ENCODE results near the gene PPP1R26. TPM values are rescaled to one million over a fixed set of nuclear protein-coding genes. Genes with fewer than 3 reads are reported as not detected.

The PPP1R26 gene
- total and polyA plus RNA-seq, 2 of the 4 experiments (the other 2 are of a cell fraction), result 3.8 to 5.6 TPM

GRCh38 chr9:135525241-135526088, 45.9 kb downstream of the PPP1R26 start:
- H3K27me3 ChIP-seq (ENCODE audit: control insufficient read depth, insufficient read depth, low read length), result peaks cover 1% of the 10 kb centered on the region
- POLR2A ChIA-PET (ENCODE audit: unreplicated experiment), result no interaction called here
- no peak overlapping the region for H4K5ac ChIP-seq (ENCODE audit: low read depth, low read length)
- intact Hi-C loops (cut with micrococcal nuclease), result no loop called here
- in situ Hi-C loops (cut with MboI; ENCODE audit: low sequenced_read_pairs), result no loop called here
- DNase-seq, result no peak
- H2BK5ac ChIP-seq (ENCODE audit: low read depth, low read length, poor library complexity, severe bottlenecking), result no peak overlapping the region
- no peak overlapping the region for H3K4ac ChIP-seq (ENCODE audit: low read depth, low read length)
- CTCF ChIA-PET, result no interaction called here
- no peak overlapping the region for H2BK120ac ChIP-seq (ENCODE audit: low read depth, low read length)
- dilution Hi-C loops (cut with HindIII; ENCODE audit: low sequenced_read_pairs, unreplicated experiment), result no loop called here
- TF ChIP-seq NFE2L2 (IDR thresholded peaks at IDR 0.05; ENCODE audit: low read depth, low read length) (no peak), FOS (IDR thresholded peaks at IDR 0.05; ENCODE audit: low read depth, low read length) (no peak), MAFK (IDR thresholded peaks at IDR 0.05; ENCODE audit: low read depth, low read length) (no peak), CTCF (conservative IDR thresholded peaks at IDR 0.05; ENCODE audit: low read depth, low read length) (no peak), CHD1 (IDR thresholded peaks at IDR 0.05; ENCODE audit: low read depth, low read length) (no peak), SMC3 (IDR thresholded peaks at IDR 0.05; ENCODE audit: low read depth, low read length) (no peak), RCOR1 (IDR thresholded peaks at IDR 0.05; ENCODE audit: insufficient replicate concordance, low read length) (no peak), ELK1 (IDR thresholded peaks at IDR 0.05; ENCODE audit: borderline replicate concordance, low read depth, low read length) (no peak), BHLHE40 (IDR thresholded peaks at IDR 0.05; ENCODE audit: low read depth, low read length) (no peak), RAD21 (IDR thresholded peaks at IDR 0.05; ENCODE audit: low read length) (no peak)
- no peaks in the 10 kb centered on the region for H3K4me1 ChIP-seq (ENCODE audit: control insufficient read depth, insufficient read depth, low read length)
- no peaks in the 10 kb centered on the region for H3K36me3 ChIP-seq (ENCODE audit: control insufficient read depth, insufficient read depth, low read length)
- no peaks in the 10 kb centered on the region for H3K9me1 ChIP-seq (ENCODE audit: insufficient read depth, low read length)
- 54% methylated on average over 4 of the region's 31 CpGs; no CpG with 5 or more reads in 1 of the 2 experiments for WGBS, 2 experiments (ENCODE audit: extremely low coverage in 2 of 2, insufficient read length in 1 of 2)
- H4K91ac ChIP-seq (ENCODE audit: insufficient read depth, low read depth, low read length), result no peak overlapping the region
- no peak overlapping the region for H3K14ac ChIP-seq (replicated peaks; ENCODE audit: low read depth, low read length)
- H2BK15ac ChIP-seq (ENCODE audit: low read depth, low read length), result no peak overlapping the region
- no peak overlapping the region for H3K9ac ChIP-seq (ENCODE audit: low read depth, low read length)
- H2AK9ac ChIP-seq (replicated peaks; ENCODE audit: low read depth, low read length, poor library complexity), result no peak overlapping the region
- no peak overlapping the region for H2BK20ac ChIP-seq (ENCODE audit: low read depth, low read length)
- H2AK5ac ChIP-seq (ENCODE audit: low read depth, low read length), result no peak overlapping the region
- no peak for ATAC-seq (ENCODE audit: low read depth)
- H3K56ac ChIP-seq (ENCODE audit: extremely low read depth, insufficient read depth, low read length), result no peak overlapping the region
- H3K18ac ChIP-seq (ENCODE audit: low read depth, low read length), result no peak overlapping the region
- no peak overlapping the region for H3K4me2 ChIP-seq (ENCODE audit: low read depth, low read length)
- H3K4me3 ChIP-seq (ENCODE audit: insufficient read depth, low read depth, low read length), result no peak overlapping the region
- H3K79me1 ChIP-seq (ENCODE audit: low read depth in 1 of 2, low read length in 2 of 2), result no peaks in the 10 kb centered on the region
- H3K27ac ChIP-seq (ENCODE audit: insufficient read depth, low read length), result no peak overlapping the region
- H4K8ac ChIP-seq (ENCODE audit: low read depth in 2 of 2, low read length in 2 of 2), result no peak overlapping the region
- H2AFZ ChIP-seq (replicated peaks; ENCODE audit: low read length, poor library complexity), result no peak overlapping the region
- H3K9me3 ChIP-seq (ENCODE audit: control insufficient read depth, insufficient read depth, low read length), result no peaks in the 10 kb centered on the region
- H4K20me1 ChIP-seq (ENCODE audit: insufficient read depth, low read length), result no peaks in the 10 kb centered on the region
- no peak overlapping the region for H3K23ac ChIP-seq (ENCODE audit: low read depth, low read length)
- BruUV-seq (replicated peaks), result no TSS peak
